Measurements from ENCODE around the gene SGPL1. TPM values are rescaled to one million over a fixed set of nuclear protein-coding genes. Genes with fewer than 3 reads are reported as not detected.
"Not testable (repeated sequence)": the region's sequence is repeated elsewhere in the genome, so short reads cannot be mapped to it uniquely, and the experiment has no call there.

Gene SGPL1
- total RNA-seq, 1 donor from 2014 or later: 33.1 TPM

- H3K9me3 ChIP-seq: no peaks in the 10 kb centered on the region
- H3K27me3 ChIP-seq: no peaks in the 10 kb centered on the region
- intact Hi-C loops (cut with DNase I): no loop called here
- TF ChIP-seq POLR2A (IDR thresholded peaks at IDR 0.05) (no peak), POLR2AphosphoS5 (IDR thresholded peaks at IDR 0.05; ENCODE audit: insufficient read depth in 1 of 2, low read depth in 1 of 2) (no peak), CTCF (IDR thresholded peaks at IDR 0.05) (no peak)
- no peaks in the 10 kb centered on the region for H3K4me1 ChIP-seq
- DNase-seq (ENCODE audit: extremely low spot score in 2 of 2): no peak
- H3K27ac ChIP-seq: no peak overlapping the region
- H3K4me3 ChIP-seq: no peak overlapping the region
- peaks cover 0 to 53% of the 10 kb centered on the region in 2 donors for H3K36me3 ChIP-seq
Observed at GRCh38 chr10:70856454-70856853, 40.7 kb downstream of the SGPL1 start.

GRCh38 chr10:70858759-70859158 is 43.0 kb downstream of the SGPL1 start:
- Histone ChIP-seq H3K4me3 (no peak overlapping the region), H3K27me3 (no peaks in the 10 kb centered on the region), H3K4me1 (no peaks in the 10 kb centered on the region), H3K36me3 (peaks cover 0 to 55% of the 10 kb centered on the region in 2 donors), H3K27ac (no peak overlapping the region), H3K9me3 (no peaks in the 10 kb centered on the region)
- DNase-seq (ENCODE audit: extremely low spot score in 2 of 2): no peak
- TF ChIP-seq CTCF (IDR thresholded peaks at IDR 0.05) (no peak), POLR2A (IDR thresholded peaks at IDR 0.05) (no peak), POLR2AphosphoS5 (IDR thresholded peaks at IDR 0.05; ENCODE audit: insufficient read depth in 1 of 2, low read depth in 1 of 2) (no peak)
- intact Hi-C loops (cut with DNase I): no loop called here

- H3K4me3 ChIP-seq; H3K4me1 ChIP-seq; intact Hi-C loops (cut with DNase I); H3K27ac ChIP-seq; DNase-seq (ENCODE audit: extremely low spot score in 2 of 2); H3K9me3 ChIP-seq; H3K27me3 ChIP-seq: not testable (repeated sequence)
- H3K36me3 ChIP-seq: peaks cover 0 to 47% of the 10 kb centered on the region in 2 donors
Observed at GRCh38 chr10:70861495-70862197, 45.9 kb downstream of the SGPL1 start.

- TF ChIP-seq CTCF (IDR thresholded peaks at IDR 0.05) (no peak), POLR2A (IDR thresholded peaks at IDR 0.05) (no peak), POLR2AphosphoS5 (IDR thresholded peaks at IDR 0.05; ENCODE audit: insufficient read depth in 1 of 2, low read depth in 1 of 2) (no peak)
- H3K27me3 ChIP-seq: no peaks in the 10 kb centered on the region
- peaks cover 0 to 29% of the 10 kb centered on the region in 2 donors for H3K36me3 ChIP-seq
- DNase-seq (ENCODE audit: extremely low spot score in 2 of 2): no peak
- H3K4me3 ChIP-seq: no peak overlapping the region
- no peak overlapping the region for H3K27ac ChIP-seq
- H3K9me3 ChIP-seq: no peaks in the 10 kb centered on the region
- intact Hi-C loops (cut with DNase I): no loop called here
- no peaks in the 10 kb centered on the region for H3K4me1 ChIP-seq
Observed at GRCh38 chr10:70863470-70864160, 47.9 kb downstream of the SGPL1 start.

- Histone ChIP-seq H3K4me1 (no peaks in the 10 kb centered on the region), H3K9me3 (no peaks in the 10 kb centered on the region), H3K4me3 (no peak overlapping the region), H3K27ac (no peak overlapping the region), H3K36me3 (peaks cover 0 to 26% of the 10 kb centered on the region in 2 donors), H3K27me3 (no peaks in the 10 kb centered on the region)
- intact Hi-C loops (cut with DNase I): no loop called here
- TF ChIP-seq POLR2A (IDR thresholded peaks at IDR 0.05) (no peak), CTCF (IDR thresholded peaks at IDR 0.05) (no peak), POLR2AphosphoS5 (IDR thresholded peaks at IDR 0.05; ENCODE audit: insufficient read depth in 1 of 2, low read depth in 1 of 2) (no peak)
- no peak for DNase-seq (ENCODE audit: extremely low spot score in 2 of 2)
Observed at GRCh38 chr10:70864935-70865334, 49.2 kb downstream of the SGPL1 start.

All from vagina (tissue), 2 donors.